Activated CD8-positive, alpha-beta memory T cell treated with anti-CD3 and anti-CD28 coated beads for 36 hours (primary cell): Measurements from ENCODE around the gene PLEKHG4. TPM values are rescaled to one million over a fixed set of nuclear protein-coding genes. Genes with fewer than 3 reads are reported as not detected.

Experiments
- CTCF ChIA-PET: fragments of 350-600 bp; sonication (Branson Sonifier 250); formaldehyde crosslinking; loops from one replicate; lab custom pipeline; 2021; ENCODE audit warnings: antibody characterized with exemption; lab: Charles Lee
- POLR2A ChIA-PET: fragments of 350-600 bp; sonication (Branson Sonifier 250); formaldehyde crosslinking; loops from one replicate; lab custom pipeline; 2021; ENCODE audit warnings: antibody characterized with exemption; lab: Charles Lee
- total RNA-seq, 2 experiments: library from RNA; stranded (reverse); gene quantifications; one replicate each; pipeline ENCODE4 v1.2.3, GENCODE V29; 2021

The PLEKHG4 gene
- total RNA-seq, result 10 to 100 TPM; 25.8 to 26.1 TPM

GRCh38 chr16:67279296-67280089 is at the start of gene PLEKHG4:
PLEKHG4 (plus strand) TSS chr16:67279532; CDS start chr16:67280045, 513 bp downstream.
- CTCF ChIA-PET, result interaction anchor here (0.9 to 1.4 kb wide), 11 partner anchors 9 to 203 kb away, joined by 3 to 7 read pairs (median 3); partner anchors contain the start of genes FHOD1, KCTD19 and LRRC36
- POLR2A ChIA-PET, result no interaction called here

GRCh38 chr16:67229906-67230808 is 49.2 kb upstream of the PLEKHG4 start:
- CTCF ChIA-PET, result no interaction called here
- POLR2A ChIA-PET, result interaction anchor here (1.0 to 2.7 kb wide), 3 partner anchors 14 to 22 kb away, joined by 3 to 12 read pairs (median 7); no protein-coding TSS in a partner anchor

GRCh38 chr16:67230809-67231660 is 48.3 kb upstream of the PLEKHG4 start:
- ChIA-PET CTCF (interaction anchor here (1.7 kb wide), 1 partner anchor 16 kb away, joined by 6 read pairs; no protein-coding TSS in a partner anchor), POLR2A (interaction anchor here (2.2 to 2.7 kb wide), 2 partner anchors 14 to 22 kb away, joined by 7 to 12 read pairs; no protein-coding TSS in a partner anchor)

GRCh38 chr16:67233596-67233995 is 45.7 kb upstream of the PLEKHG4 start:
- ChIA-PET POLR2A (interaction anchor here (1.2 kb wide), 1 partner anchor 11 kb away, joined by 3 read pairs; no protein-coding TSS in a partner anchor), CTCF (no interaction called here)

- CTCF ChIA-PET, result no interaction called here
- POLR2A ChIA-PET, result interaction anchor here (1.2 kb wide), 1 partner anchor 10 kb away, joined by 3 read pairs; no protein-coding TSS in a partner anchor
Observed at GRCh38 chr16:67234180-67234597, 45.1 kb upstream of the PLEKHG4 start.

- ChIA-PET CTCF (no interaction called here), POLR2A (interaction anchor here (1.0 to 2.1 kb wide), 2 partner anchors 9 to 13 kb away, joined by 3 to 6 read pairs; no protein-coding TSS in a partner anchor)
Observed at GRCh38 chr16:67235816-67236562, 43.3 kb upstream of the PLEKHG4 start.

- ChIA-PET POLR2A (interaction anchor here (1.0 to 2.1 kb wide), 3 partner anchors 8 to 13 kb away, joined by 3 to 6 read pairs (median 3); no protein-coding TSS in a partner anchor), CTCF (interaction anchor here (1.1 kb wide), 1 partner anchor 9 kb away, joined by 6 read pairs; no protein-coding TSS in a partner anchor)
Observed at GRCh38 chr16:67236563-67237395, 42.6 kb upstream of the PLEKHG4 start.

- POLR2A ChIA-PET, result interaction anchor here (1.2 kb wide), 1 partner anchor 9 kb away, joined by 3 read pairs; no protein-coding TSS in a partner anchor
- CTCF ChIA-PET, result interaction anchor here (1.1 to 1.6 kb wide), 3 partner anchors 8 to 53 kb away, joined by 3 to 6 read pairs (median 6); partner anchors contain the start of gene TMEM208
Observed at GRCh38 chr16:67237396-67238277, 41.7 kb upstream of the PLEKHG4 start.

- CTCF ChIA-PET, result interaction anchor here (1.2 to 1.6 kb wide), 2 partner anchors 12 to 53 kb away, joined by 3 to 6 read pairs; partner anchors contain the start of gene TMEM208
- POLR2A ChIA-PET, result interaction anchor here (0.6 kb wide), 1 partner anchor 20 kb away, joined by 3 read pairs; no protein-coding TSS in a partner anchor
Observed at GRCh38 chr16:67238278-67238575, 41.1 kb upstream of the PLEKHG4 start.

- ChIA-PET POLR2A (interaction anchor here (0.6 kb wide), 2 partner anchors 20 to 280 kb away, joined by 3 to 7 read pairs; no protein-coding TSS in a partner anchor), CTCF (interaction anchor here (1.2 to 1.6 kb wide), 2 partner anchors 12 to 54 kb away, joined by 3 to 6 read pairs; partner anchors contain the start of gene TMEM208)
Observed at GRCh38 chr16:67238806-67239470, 40.4 kb upstream of the PLEKHG4 start.

GRCh38 chr16:67240506-67240905 is 38.8 kb upstream of the PLEKHG4 start:
- POLR2A ChIA-PET, result no interaction called here
- CTCF ChIA-PET, result no interaction called here

- POLR2A ChIA-PET, result interaction anchor here (0.6 kb wide), 1 partner anchor 88 kb away, joined by 3 read pairs; no protein-coding TSS in a partner anchor
- CTCF ChIA-PET, result no interaction called here
Observed at GRCh38 chr16:67241008-67241900, 38.1 kb upstream of the PLEKHG4 start.

- ChIA-PET CTCF (interaction anchor here (6.9 kb wide), 1 partner anchor 14 kb away, joined by 30 read pairs; the partner anchor contains the start of gene TMEM208), POLR2A (interaction anchor here (3.8 kb wide), 1 partner anchor 15 kb away, joined by 18 read pairs; the partner anchor contains the start of gene TMEM208)
Observed at GRCh38 chr16:67242138-67242730, 37.1 kb upstream of the PLEKHG4 start.
